H1 (cell line): ENCODE results near the gene IQCK. TPM values are rescaled to one million over a fixed set of nuclear protein-coding genes. Genes with fewer than 3 reads are reported as not detected.

Experiments
- CTCF ChIA-PET: fragments of 300-600 bp; sonication (Branson Sonifier 250); formaldehyde crosslinking; loops from one replicate; lab custom pipeline; 2021; ENCODE audit not compliant: partially characterized antibody; lab: Charles Lee
- POLR2A ChIA-PET: fragments of 300-600 bp; sonication (Branson Sonifier 250); formaldehyde crosslinking; loops from one replicate; lab custom pipeline; 2021; ENCODE audit warnings: inconsistent platforms; ENCODE audit not compliant: partially characterized antibody; lab: Charles Lee
- DNase-seq, 2 experiments: peaks; one replicate each; pipeline versions ENCODE4 v3.0.0 to v3.0.0-alpha.2; 2010 to 2022; ENCODE audit warnings: low spot score in 2 of 2, low read depth in 1 of 2, mixed read lengths in 1 of 2
- FAIRE-seq: peaks from 2 replicates; lab custom pipeline; 2011; peaks lifted over from hg19 to GRCh38; lab: Jason Lieb, UNC
- H2AFZ ChIP-seq: 2 replicates; pipeline ENCODE4 v1.8.1; 2012; ENCODE audit warnings: low read length, inconsistent platforms
- H2AK5ac ChIP-seq: 2 replicates; pipeline ENCODE4 v1.6.1; 2013; ENCODE audit warnings: low read depth, low read length
- H2BK120ac ChIP-seq: replicated peaks from 2 replicates; pipeline ENCODE3; 2013; ENCODE audit warnings: low read depth, low read length, inconsistent platforms
- H2BK12ac ChIP-seq: 2 replicates; pipeline ENCODE4 v1.6.1; 2013; ENCODE audit warnings: low read depth, low read length
- H2BK15ac ChIP-seq: 2 replicates; pipeline ENCODE4 v1.6.1; 2013; ENCODE audit warnings: low read length
- H2BK20ac ChIP-seq: 2 replicates; pipeline ENCODE4 v1.6.1; 2013; ENCODE audit warnings: low read length
- H2BK5ac ChIP-seq: 2 replicates; pipeline ENCODE4 v1.6.1; 2013; ENCODE audit warnings: low read depth, low read length
- H3K14ac ChIP-seq: 2 replicates; pipeline ENCODE4 v1.6.1; 2013; ENCODE audit warnings: inconsistent platforms; ENCODE audit not compliant: insufficient read length
- H3K18ac ChIP-seq: 2 replicates; pipeline ENCODE4 v1.6.1; 2013; ENCODE audit warnings: low read length; ENCODE audit errors: extremely low read depth
- H3K23ac ChIP-seq: 2 replicates; pipeline ENCODE4 v1.6.1; 2013; ENCODE audit warnings: inconsistent platforms; ENCODE audit not compliant: insufficient read length
- H3K23me2 ChIP-seq: 2 replicates; pipeline ENCODE4 v1.6.1; 2013; ENCODE audit warnings: low read depth, low read length
- H3K27ac ChIP-seq: 2 replicates; pipeline ENCODE4 v1.6.1; 2011; ENCODE audit warnings: low read depth, low read length, inconsistent platforms
- H3K27me3 ChIP-seq, 4 experiments: replicated peaks in 1 of 4; 1 replicate in 1 of 4; 2 replicates in 3 of 4; pipeline versions ENCODE4 v1.6.1 to v1.8.1; 2011 to 2013; ENCODE audit warnings: low read length in 3 of 4, mild to moderate bottlenecking in 3 of 4, inconsistent platforms in 2 of 4, mixed read lengths in 2 of 4, moderate library complexity in 1 of 4; ENCODE audit not compliant: control insufficient read depth in 3 of 4, insufficient read depth in 3 of 4; ENCODE audit errors: extremely low read depth in 1 of 4
- H3K36me3 ChIP-seq, 4 experiments: 2 replicates each; pipeline versions ENCODE4 v1.6.1 to v1.8.1; 2011 to 2013; ENCODE audit warnings: mild to moderate bottlenecking in 4 of 4, low read length in 3 of 4, moderate library complexity in 2 of 4, control low read depth in 1 of 4, inconsistent platforms in 1 of 4; ENCODE audit not compliant: insufficient read depth in 4 of 4, control insufficient read depth in 2 of 4
- H3K4ac ChIP-seq: replicated peaks from 2 replicates; pipeline ENCODE3; 2013; ENCODE audit warnings: low read length, low read depth, mixed read lengths, inconsistent platforms; ENCODE audit not compliant: insufficient read length
- H3K4me1 ChIP-seq, 4 experiments: replicated peaks in 1 of 4; 1 replicate in 1 of 4; 2 replicates in 3 of 4; pipeline versions ENCODE4 v1.6.1 to v1.8.1; 2011 to 2013; ENCODE audit warnings: low read length in 3 of 4, inconsistent platforms in 2 of 4, mixed read lengths in 1 of 4; ENCODE audit not compliant: insufficient read depth in 4 of 4, control insufficient read depth in 3 of 4
- H3K4me2 ChIP-seq, 2 experiments: 2 replicates each; pipeline versions ENCODE4 v1.6.1 to v1.8.1; 2011 to 2013; ENCODE audit warnings: low read depth in 2 of 2, low read length in 2 of 2, control low read depth in 1 of 2, inconsistent platforms in 1 of 2, mild to moderate bottlenecking in 1 of 2; ENCODE audit not compliant: insufficient read depth in 1 of 2
- H3K4me3 ChIP-seq, 4 experiments: fragments of 200-600, 300-600 bp in 1 of 4; sonication (generic), shearing (Covaris generic), sonication (Bioruptor Twin) in 1 of 4; 2 replicates each; pipeline versions ENCODE4 v1.5.1 to v1.8.1; 2011 to 2016; ENCODE audit warnings: low read length in 4 of 4, low read depth in 3 of 4, control low read depth in 2 of 4, inconsistent platforms in 2 of 4, mild to moderate bottlenecking in 2 of 4, mixed read lengths in 1 of 4, moderate library complexity in 1 of 4; ENCODE audit not compliant: insufficient read depth in 2 of 4; ENCODE audit errors: extremely low read depth in 1 of 4
- H3K56ac ChIP-seq: replicated peaks from 2 replicates; pipeline ENCODE3; 2013; ENCODE audit warnings: low read depth, mild to moderate bottlenecking, mixed read lengths, low read length, inconsistent platforms; ENCODE audit not compliant: insufficient read length
- H3K79me1 ChIP-seq: 2 replicates; pipeline ENCODE4 v1.6.1; 2013; ENCODE audit warnings: low read depth, low read length, control low read depth
- H3K79me2 ChIP-seq, 2 experiments: 2 replicates each; pipeline versions ENCODE4 v1.6.1 to v1.8.1; 2012 to 2013; ENCODE audit warnings: low read length in 2 of 2, mild to moderate bottlenecking in 2 of 2, inconsistent platforms in 1 of 2; ENCODE audit not compliant: insufficient read depth in 2 of 2, control insufficient read depth in 1 of 2
- H3K9ac ChIP-seq, 4 experiments: replicated peaks in 1 of 4; 1 replicate in 1 of 4; 2 replicates in 3 of 4; pipeline versions ENCODE4 v1.6.1 to v1.8.1; 2011 to 2013; ENCODE audit warnings: low read depth in 3 of 4, low read length in 3 of 4, control low read depth in 2 of 4, mild to moderate bottlenecking in 2 of 4, moderate library complexity in 2 of 4, inconsistent platforms in 1 of 4; ENCODE audit errors: extremely low read depth in 1 of 4
- H3K9me3 ChIP-seq, 2 experiments: 2 replicates each; pipeline versions ENCODE4 v1.6.1 to v1.8.1; 2012 to 2013; ENCODE audit warnings: mild to moderate bottlenecking in 2 of 2, moderate library complexity in 2 of 2, control low read depth in 1 of 2, inconsistent platforms in 1 of 2, low read depth in 1 of 2, low read length in 1 of 2, mixed read lengths in 1 of 2; ENCODE audit not compliant: insufficient read depth in 2 of 2
- H4K20me1 ChIP-seq, 2 experiments: replicated peaks in 1 of 2; 2 replicates each; pipeline versions ENCODE3 to v1.8.1; 2011 to 2013; ENCODE audit warnings: inconsistent platforms in 2 of 2, low read length in 2 of 2, mild to moderate bottlenecking in 1 of 2; ENCODE audit not compliant: insufficient read depth in 2 of 2, control insufficient read depth in 1 of 2
- H4K5ac ChIP-seq: 2 replicates; pipeline ENCODE4 v1.6.1; 2013; ENCODE audit warnings: low read length, low read depth, mixed read lengths, inconsistent platforms; ENCODE audit not compliant: insufficient read length
- H4K8ac ChIP-seq: 2 replicates; pipeline ENCODE4 v1.8.0; 2013; ENCODE audit warnings: mild to moderate bottlenecking, moderate library complexity, low read length, inconsistent platforms; ENCODE audit not compliant: insufficient read depth; ENCODE audit errors: extremely low read depth
- H4K91ac ChIP-seq: replicated peaks from 2 replicates; pipeline ENCODE3; 2013; ENCODE audit warnings: low read length, mixed read lengths, inconsistent platforms; ENCODE audit not compliant: insufficient read length
- FOSL1 ChIP-seq: IDR thresholded peaks from 2 replicates; pipeline ENCODE4 v1.6.1; 2011; ENCODE audit warnings: mild to moderate bottlenecking, low read depth, low read length, moderate library complexity; ENCODE audit not compliant: insufficient read depth
- WGBS, 2 experiments: shearing (Covaris generic) in 1 of 2; methylation state at CpG; one replicate each; pipeline versions ENCODE4 v1.1.6 to v1.1.7; 2013 to 2015; ENCODE audit warnings: low lambda C conversion rate in 2 of 2, mixed read lengths in 2 of 2, inconsistent platforms in 1 of 2, low coverage in 1 of 2, missing lambda C conversion rate in 1 of 2; ENCODE audit not compliant: insufficient replicate concordance in 2 of 2, insufficient coverage in 1 of 2, insufficient read length in 1 of 2; ENCODE audit errors: extremely low coverage in 1 of 2, missing lambda C conversion rate in 1 of 2; 5-methylcytosine and 5-hydroxymethylcytosine counted together
- polyA plus RNA-seq, 7 experiments: library from polyadenylated mRNA; depleted of rRNA in 3 of 7; stranded (reverse) in 5 of 7; unstranded in 2 of 7; fragments of >200 nt in 5 of 7; fragments of 200-250 nt in 2 of 7; gene quantifications; 1 replicate in 5 of 7; 2 replicates in 1 of 7; 4 replicates in 1 of 7; pipeline versions ENCODE4 v1.2.1 to v1.2.3, GENCODE V29; 2011 to 2013; ENCODE audit warnings: missing spikeins in 2 of 7, mixed read lengths in 2 of 7
- total RNA-seq: library from RNA; stranded (reverse); fragmentation: NEBNext Ultra II Directional; extraction: Animal tissue kit (Norgen Biotek cat#: 25700); gene quantifications from 2 replicates; pipeline ENCODE4 v1.2.1, GENCODE V29; 2021
- TF ChIP-seq, protein P1 (sequence below): IDR thresholded peaks from 2 replicates; pipeline ENCODE4 v1.6.1; 2012; ENCODE audit warnings: inconsistent platforms

IQCK gene
- total and polyA plus RNA-seq, 2 of the 8 experiments (the other 6 are each of a cell fraction or from before 2014, with no cell fraction given), result 6.2 to 9.3 TPM

DNA sequence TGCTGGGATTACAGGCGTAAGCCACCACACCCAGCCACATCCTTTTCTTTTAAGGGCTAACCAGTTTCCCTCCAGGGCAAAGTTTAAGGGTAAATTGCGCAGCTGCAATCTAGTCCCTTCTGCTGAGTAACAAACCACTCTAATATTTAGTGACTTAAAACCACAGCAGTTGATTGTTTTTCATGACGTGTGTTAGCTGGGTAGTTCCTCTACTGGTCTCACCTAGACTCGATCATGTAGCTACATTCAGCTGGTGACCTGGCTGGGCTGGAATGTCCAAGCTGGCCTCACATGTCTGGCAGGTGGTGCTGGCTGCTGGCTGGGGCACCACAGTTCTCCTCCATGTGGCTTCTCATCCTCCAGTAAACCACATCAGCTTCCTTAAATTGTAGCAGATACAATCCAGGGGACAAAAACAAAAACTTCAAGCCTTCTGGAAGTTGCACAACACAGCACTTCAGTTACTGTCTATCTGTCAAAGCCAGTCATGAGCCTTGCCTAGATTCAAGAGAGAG, 91.1 kb downstream of the IQCK start:
- H3K9ac ChIP-seq, result no peak overlapping the region
- H2BK20ac ChIP-seq, result no peak overlapping the region
- H3K4me2 ChIP-seq, result no peak overlapping the region
- H3K23ac ChIP-seq, result no peak overlapping the region
- peaks cover 0 to 6% (median 1%) of the 10 kb centered on the region in 4 experiments; a peak in 2 of 8 replicates for H3K36me3 ChIP-seq
- no peak overlapping the region for H3K4me3 ChIP-seq
- no peaks in the 10 kb centered on the region for H3K27me3 ChIP-seq
- no peak overlapping the region for H3K18ac ChIP-seq
- peaks cover 0 to 5% (median 1%) of the 10 kb centered on the region in 4 experiments; a peak in 4 of 7 replicates for H3K4me1 ChIP-seq
- no peak overlapping the region for H3K27ac ChIP-seq
- H3K4ac ChIP-seq, result no peak overlapping the region
- no peak overlapping the region for H2BK120ac ChIP-seq
- no peak for FAIRE-seq
- POLR2A ChIA-PET, result no interaction called here
- no peak overlapping the region for H2BK15ac ChIP-seq
- no peak overlapping the region for H2AFZ ChIP-seq
- 96% methylated on average over 4 of the region's 4 CpGs; no CpG with 5 or more reads in 1 of the 2 experiments for WGBS, 2 experiments
- no peak overlapping the region for H3K56ac ChIP-seq
- no peak overlapping the region for H4K8ac ChIP-seq
- no peaks in the 10 kb centered on the region for H3K79me2 ChIP-seq
- H4K5ac ChIP-seq, result no peak overlapping the region
- peaks cover 22 to 30% of the 10 kb centered on the region in 2 experiments for H3K9me3 ChIP-seq
- no peak overlapping the region for H2AK5ac ChIP-seq
- no peak overlapping the region for H3K14ac ChIP-seq
- CTCF ChIA-PET, result interaction anchor here (1.5 kb wide), 1 partner anchor 29 kb away, joined by 3 read pairs; no protein-coding TSS in a partner anchor
- no peaks in the 10 kb centered on the region for H3K23me2 ChIP-seq
- TF ChIP-seq, protein P1, sequence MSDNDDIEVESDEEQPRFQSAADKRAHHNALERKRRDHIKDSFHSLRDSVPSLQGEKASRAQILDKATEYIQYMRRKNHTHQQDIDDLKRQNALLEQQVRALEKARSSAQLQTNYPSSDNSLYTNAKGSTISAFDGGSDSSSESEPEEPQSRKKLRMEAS, result 0 out of 2 replicates have a peak, but pooled peaks have one; percentile 8
- no peak for TF ChIP-seq FOSL1
- H3K79me1 ChIP-seq, result no peaks in the 10 kb centered on the region
- 0 out of 2 replicates have a peak overlapping the region, but pooled peaks have one; percentile 32 for H2BK5ac ChIP-seq
- DNase-seq, result no peak
- H4K91ac ChIP-seq, result no peak overlapping the region
- no peak overlapping the region for H2BK12ac ChIP-seq
- H4K20me1 ChIP-seq, result no peaks in the 10 kb centered on the region
